WTC11 (cell line): Measurements from ENCODE around the gene C22orf23. TPM values are rescaled to one million over a fixed set of nuclear protein-coding genes. Genes with fewer than 3 reads are reported as not detected.

Experiments used
- ATAC-seq: fragments of 200-7000 bp; cut with Tn5 transposase; 2 replicates; pipeline ENCODE4 v1.10.0; 2021; ENCODE audit warnings: mild to moderate bottlenecking, moderate library complexity
- CTCF ChIA-PET: fragments of 300-600 bp; sonication (Branson Sonifier 250); formaldehyde crosslinking; loops from one replicate; lab custom pipeline; 2021; ENCODE audit warnings: antibody characterized with exemption; lab: Charles Lee
- POLR2A ChIA-PET: fragments of 350-600 bp; sonication (Branson Sonifier 250); formaldehyde crosslinking; loops from one replicate; lab custom pipeline; 2021; ENCODE audit warnings: antibody characterized with exemption; lab: Charles Lee
- DNase-seq: peaks from one replicate; pipeline ENCODE4 v3.0.0; 2021; ENCODE audit warnings: low spot score
- H3K27ac Mint-ChIP-seq: 2 replicates; pipeline ENCODE4 v1.8.0; 2021; ENCODE audit warnings: mixed read lengths
- H3K27me3 Mint-ChIP-seq: 2 replicates; pipeline ENCODE4 v1.8.0; 2021; ENCODE audit warnings: low read depth, mild to moderate bottlenecking, moderate library complexity, mixed read lengths
- H3K36me3 Mint-ChIP-seq: 2 replicates; pipeline ENCODE4 v1.8.0; 2021; ENCODE audit warnings: mixed read lengths
- H3K4me1 Mint-ChIP-seq: 2 replicates; pipeline ENCODE4 v1.8.0; 2022; ENCODE audit warnings: mixed read lengths
- H3K4me3 Mint-ChIP-seq: 2 replicates; pipeline ENCODE4 v1.8.0; 2021; ENCODE audit warnings: mild to moderate bottlenecking, moderate library complexity, mixed read lengths
- H3K9me3 Mint-ChIP-seq: 2 replicates; pipeline ENCODE4 v1.8.0; 2021; ENCODE audit warnings: mixed read lengths
- ATF1 ChIP-seq: sonication (generic); formaldehyde crosslinking; IDR thresholded peaks from 2 replicates; pipeline ENCODE4 v1.8.1; 2023; ENCODE audit warnings: mild to moderate bottlenecking, moderate library complexity, missing genetic modification reagents
- CREB1 ChIP-seq: sonication (generic); formaldehyde crosslinking; IDR thresholded peaks from 2 replicates; pipeline ENCODE4 v1.8.0; 2023; ENCODE audit warnings: mild to moderate bottlenecking, missing genetic modification reagents
- CREM ChIP-seq: sonication (generic); formaldehyde crosslinking; IDR thresholded peaks from 2 replicates; pipeline ENCODE4 v1.8.1; 2022; ENCODE audit warnings: mild to moderate bottlenecking, missing genetic modification reagents, moderate library complexity
- ELF4 ChIP-seq: sonication (generic); formaldehyde crosslinking; IDR thresholded peaks from 2 replicates; pipeline ENCODE4 v1.8.1; 2022; ENCODE audit warnings: low read depth, mild to moderate bottlenecking, moderate library complexity, missing genetic modification reagents
- ETV6 ChIP-seq: sonication (generic); formaldehyde crosslinking; IDR thresholded peaks from 2 replicates; pipeline ENCODE4 v1.8.1; 2022; ENCODE audit warnings: mild to moderate bottlenecking, missing genetic modification reagents
- FOXP1 ChIP-seq: sonication (generic); formaldehyde crosslinking; IDR thresholded peaks from 2 replicates; pipeline ENCODE4 v1.8.0; 2022; ENCODE audit warnings: missing genetic modification reagents, mild to moderate bottlenecking, moderate library complexity, borderline replicate concordance
- IRF2 ChIP-seq: sonication (generic); formaldehyde crosslinking; IDR thresholded peaks from 2 replicates; pipeline ENCODE4 v1.8.0; 2022; ENCODE audit warnings: low read depth, missing genetic modification reagents, borderline replicate concordance
- JAZF1 ChIP-seq: fragments of 250-450 bp; sonication (Bioruptor Pico); IDR thresholded peaks from 2 replicates; pipeline ENCODE4 v1.9.0; 2021; ENCODE audit warnings: moderate library complexity, mild to moderate bottlenecking, inconsistent platforms
- KAT7 ChIP-seq: sonication (generic); formaldehyde crosslinking; IDR thresholded peaks from 2 replicates; pipeline ENCODE4 v1.8.1; 2023; ENCODE audit warnings: missing genetic modification reagents, mild to moderate bottlenecking, borderline replicate concordance
- NFE2L1 ChIP-seq: sonication (generic); formaldehyde crosslinking; IDR thresholded peaks from 2 replicates; pipeline ENCODE4 v1.8.1; 2023; ENCODE audit warnings: missing genetic modification reagents
- NFYB ChIP-seq: sonication (generic); formaldehyde crosslinking; conservative IDR thresholded peaks from 2 replicates; pipeline ENCODE4 v1.8.0; 2022; ENCODE audit warnings: low read depth, missing genetic modification reagents
- NR2C2 ChIP-seq: sonication (generic); formaldehyde crosslinking; IDR thresholded peaks from 2 replicates; pipeline ENCODE4 v1.8.0; 2022; ENCODE audit warnings: mild to moderate bottlenecking, missing genetic modification reagents
- RELA ChIP-seq: sonication (generic); formaldehyde crosslinking; IDR thresholded peaks from 2 replicates; pipeline ENCODE4 v1.8.1; 2022; ENCODE audit warnings: missing genetic modification reagents, mild to moderate bottlenecking, borderline replicate concordance
- SMAD3 ChIP-seq: sonication (generic); formaldehyde crosslinking; IDR thresholded peaks from 2 replicates; pipeline ENCODE4 v1.8.0; 2022; ENCODE audit warnings: missing genetic modification reagents, mild to moderate bottlenecking, borderline replicate concordance
- SMAD4 ChIP-seq: sonication (generic); formaldehyde crosslinking; IDR thresholded peaks from 2 replicates; pipeline ENCODE4 v1.8.0; 2022; ENCODE audit warnings: mild to moderate bottlenecking, missing genetic modification reagents
- TCF7 ChIP-seq: sonication (generic); formaldehyde crosslinking; IDR thresholded peaks from 2 replicates; pipeline ENCODE4 v1.8.0; 2022; ENCODE audit warnings: mild to moderate bottlenecking, low read depth, missing genetic modification reagents, moderate library complexity
- TEAD1 ChIP-seq: sonication (generic); formaldehyde crosslinking; IDR thresholded peaks from 2 replicates; pipeline ENCODE4 v1.8.0; 2022; ENCODE audit warnings: mild to moderate bottlenecking, missing genetic modification reagents
- ZNF121 ChIP-seq: sonication (generic); formaldehyde crosslinking; IDR thresholded peaks from 2 replicates; pipeline ENCODE4 v1.8.0; 2023; ENCODE audit warnings: missing genetic modification reagents
- ZNF138 ChIP-seq: sonication (generic); formaldehyde crosslinking; conservative IDR thresholded peaks from 2 replicates; pipeline ENCODE4 v1.8.1; 2022; ENCODE audit warnings: mild to moderate bottlenecking, moderate library complexity, missing genetic modification reagents
- ZNF396 ChIP-seq: fragments of 250-450 bp; sonication (Bioruptor Pico); IDR thresholded peaks from 2 replicates; pipeline ENCODE4 v1.8.0; 2021; ENCODE audit warnings: mild to moderate bottlenecking, moderate library complexity, borderline replicate concordance
- ZNF423 ChIP-seq: fragments of 250-450 bp; sonication (Bioruptor Pico); IDR thresholded peaks from 2 replicates; pipeline ENCODE4 v2.1.2; 2022; ENCODE audit warnings: mild to moderate bottlenecking, moderate library complexity
- ZNF671 ChIP-seq: fragments of 250-450 bp; sonication (Bioruptor Pico); IDR thresholded peaks from 2 replicates; pipeline ENCODE4 v1.8.0; 2021; ENCODE audit warnings: mild to moderate bottlenecking
- total RNA-seq: library from RNA; stranded (reverse); gene quantifications from 3 replicates; pipeline ENCODE4 v1.2.3, GENCODE V29; 2021
- TF ChIP-seq, protein P1 (sequence below): sonication (generic); formaldehyde crosslinking; IDR thresholded peaks from 2 replicates; pipeline ENCODE4 v1.8.0; 2022; ENCODE audit warnings: missing genetic modification reagents
- TF ChIP-seq, protein P2 (sequence below): fragments of 250-450 bp; sonication (Bioruptor Pico); IDR thresholded peaks from 2 replicates; pipeline ENCODE4 v1.8.0; 2021; ENCODE audit warnings: mild to moderate bottlenecking
- TF ChIP-seq, protein P3 (sequence below): fragments of 250-450 bp; sonication (Bioruptor Pico); IDR thresholded peaks from 2 replicates; pipeline ENCODE4 v1.9.0; 2021; ENCODE audit warnings: moderate library complexity, mild to moderate bottlenecking, inconsistent platforms, borderline replicate concordance
- TF ChIP-seq, protein P4 (sequence below): sonication (generic); formaldehyde crosslinking; IDR thresholded peaks from 2 replicates; pipeline ENCODE4 v1.8.1; 2022; ENCODE audit warnings: mild to moderate bottlenecking, missing genetic modification reagents, moderate library complexity, borderline replicate concordance

C22orf23 gene
- total RNA-seq, 1 experiment from 2014 or later = 0.72 TPM

DNA sequence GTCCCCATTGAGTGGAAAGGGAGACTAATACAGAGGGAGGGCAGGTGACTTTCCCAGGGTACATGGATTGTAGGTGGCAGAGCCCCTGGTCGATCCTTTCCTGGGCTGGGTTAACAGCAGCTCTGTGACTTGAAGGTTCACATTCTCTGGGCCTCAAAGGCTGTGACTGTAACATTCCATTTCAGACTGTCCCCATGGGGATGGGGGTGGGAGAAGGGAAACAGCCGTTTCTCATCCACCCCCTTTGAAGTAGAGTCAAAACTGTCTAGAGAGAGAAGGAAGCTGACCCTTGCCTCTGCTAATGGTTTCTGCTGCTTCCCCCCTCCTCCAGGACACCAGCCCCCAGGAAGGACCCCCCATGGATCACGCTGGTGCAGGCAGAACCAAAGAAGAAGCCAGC, 28.1 kb downstream of the C22orf23 start (continued):
- TF ChIP-seq, protein P1, sequence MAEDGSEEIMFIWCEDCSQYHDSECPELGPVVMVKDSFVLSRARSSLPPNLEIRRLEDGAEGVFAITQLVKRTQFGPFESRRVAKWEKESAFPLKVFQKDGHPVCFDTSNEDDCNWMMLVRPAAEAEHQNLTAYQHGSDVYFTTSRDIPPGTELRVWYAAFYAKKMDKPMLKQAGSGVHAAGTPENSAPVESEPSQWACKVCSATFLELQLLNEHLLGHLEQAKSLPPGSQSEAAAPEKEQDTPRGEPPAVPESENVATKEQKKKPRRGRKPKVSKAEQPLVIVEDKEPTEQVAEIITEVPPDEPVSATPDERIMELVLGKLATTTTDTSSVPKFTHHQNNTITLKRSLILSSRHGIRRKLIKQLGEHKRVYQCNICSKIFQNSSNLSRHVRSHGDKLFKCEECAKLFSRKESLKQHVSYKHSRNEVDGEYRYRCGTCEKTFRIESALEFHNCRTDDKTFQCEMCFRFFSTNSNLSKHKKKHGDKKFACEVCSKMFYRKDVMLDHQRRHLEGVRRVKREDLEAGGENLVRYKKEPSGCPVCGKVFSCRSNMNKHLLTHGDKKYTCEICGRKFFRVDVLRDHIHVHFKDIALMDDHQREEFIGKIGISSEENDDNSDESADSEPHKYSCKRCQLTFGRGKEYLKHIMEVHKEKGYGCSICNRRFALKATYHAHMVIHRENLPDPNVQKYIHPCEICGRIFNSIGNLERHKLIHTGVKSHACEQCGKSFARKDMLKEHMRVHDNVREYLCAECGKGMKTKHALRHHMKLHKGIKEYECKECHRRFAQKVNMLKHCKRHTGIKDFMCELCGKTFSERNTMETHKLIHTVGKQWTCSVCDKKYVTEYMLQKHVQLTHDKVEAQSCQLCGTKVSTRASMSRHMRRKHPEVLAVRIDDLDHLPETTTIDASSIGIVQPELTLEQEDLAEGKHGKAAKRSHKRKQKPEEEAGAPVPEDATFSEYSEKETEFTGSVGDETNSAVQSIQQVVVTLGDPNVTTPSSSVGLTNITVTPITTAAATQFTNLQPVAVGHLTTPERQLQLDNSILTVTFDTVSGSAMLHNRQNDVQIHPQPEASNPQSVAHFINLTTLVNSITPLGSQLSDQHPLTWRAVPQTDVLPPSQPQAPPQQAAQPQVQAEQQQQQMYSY (CRISPR knock-in tag) = no peak
- TF ChIP-seq ATF1 (CRISPR knock-in tag) = no peak
- TF ChIP-seq ZNF671 = no peak
- no peak for TF ChIP-seq CREB1 (CRISPR knock-in tag)
- TF ChIP-seq ETV6 (CRISPR knock-in tag) = no peak

DNA sequence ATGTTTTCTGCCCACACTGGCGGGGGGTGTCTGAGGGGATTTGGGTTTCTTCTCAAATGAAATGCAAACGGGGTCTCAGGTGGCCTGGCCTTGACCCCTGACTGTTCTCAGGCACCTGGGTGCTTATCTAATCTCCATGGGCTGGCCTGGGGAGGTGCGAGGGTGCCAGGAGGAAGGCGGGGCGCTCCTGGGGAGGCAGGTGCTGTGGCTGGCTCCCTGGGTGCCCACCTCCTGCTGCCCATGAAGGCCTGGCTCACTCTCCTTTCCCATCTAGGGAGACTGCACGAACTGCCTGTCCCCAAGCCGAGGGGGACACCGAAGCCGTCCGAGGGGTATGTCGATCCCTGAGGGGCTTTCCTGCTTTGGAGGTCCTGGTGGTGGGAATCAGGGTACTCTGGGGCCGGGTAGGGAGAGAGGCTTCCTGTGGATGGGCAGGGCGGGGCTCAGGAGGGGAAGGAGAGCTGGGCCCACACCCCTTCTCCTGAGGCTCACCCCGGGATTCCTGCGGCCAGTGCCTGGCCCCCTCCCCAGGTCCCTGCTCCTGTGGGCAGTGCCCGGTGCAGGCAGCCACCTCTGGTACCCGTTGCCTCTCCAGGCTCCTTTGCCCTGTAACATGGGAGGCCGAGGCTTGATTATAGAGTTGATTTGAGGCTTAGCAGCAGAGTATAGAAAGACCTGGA, 28.9 kb downstream of the C22orf23 start:
- ATAC-seq = no peak
- CTCF ChIA-PET = interaction anchor here (1.4 to 2.4 kb wide), 2 partner anchors 10 to 107 kb away, joined by 4 to 9 read pairs; no protein-coding TSS in a partner anchor

DNA sequence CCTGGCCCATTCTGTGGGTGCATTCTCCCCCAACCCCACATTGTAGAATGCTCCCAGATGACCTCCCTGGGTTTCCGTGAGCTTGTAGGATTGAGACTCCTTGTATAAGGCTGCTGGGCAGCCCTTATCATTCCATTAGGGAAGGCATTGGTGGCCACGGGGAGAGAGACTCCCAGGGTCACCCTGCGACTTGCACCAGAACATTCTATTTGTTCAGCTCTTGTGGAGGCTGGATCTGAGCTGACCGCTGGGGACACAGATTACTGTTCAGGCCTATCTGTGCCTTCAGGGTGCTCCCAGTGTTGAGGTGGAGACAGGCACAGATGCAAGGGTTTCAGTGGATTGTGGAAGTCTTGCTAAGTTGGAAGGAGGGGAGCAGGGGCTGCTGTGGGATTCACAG, 29.5 kb downstream of the C22orf23 start:
- CTCF ChIA-PET = interaction anchor here (0.7 to 2.4 kb wide), 3 partner anchors 10 to 106 kb away, joined by 4 to 9 read pairs (median 4); partner anchors contain the start of gene MICALL1
- no peak for DNase-seq

More for the DNA sequence above, 28.9 kb downstream of the C22orf23 start:
- DNase-seq = no peak
- peaks cover 13% of the 10 kb centered on the region for H3K36me3 Mint-ChIP-seq
- no peaks in the 10 kb centered on the region; the same call in 1 of the 2 replicates for H3K27me3 Mint-ChIP-seq
- no peak overlapping the region for H3K27ac Mint-ChIP-seq
- POLR2A ChIA-PET = no interaction called here
- no peak overlapping the region for H3K4me3 Mint-ChIP-seq
- no peaks in the 10 kb centered on the region for H3K4me1 Mint-ChIP-seq
- no peak for TF ChIP-seq TEAD1 (CRISPR knock-in tag)
- TF ChIP-seq ZNF138 (CRISPR knock-in tag) = no peak
- TF ChIP-seq NFYB (CRISPR knock-in tag) = no peak
- TF ChIP-seq, protein P2, sequence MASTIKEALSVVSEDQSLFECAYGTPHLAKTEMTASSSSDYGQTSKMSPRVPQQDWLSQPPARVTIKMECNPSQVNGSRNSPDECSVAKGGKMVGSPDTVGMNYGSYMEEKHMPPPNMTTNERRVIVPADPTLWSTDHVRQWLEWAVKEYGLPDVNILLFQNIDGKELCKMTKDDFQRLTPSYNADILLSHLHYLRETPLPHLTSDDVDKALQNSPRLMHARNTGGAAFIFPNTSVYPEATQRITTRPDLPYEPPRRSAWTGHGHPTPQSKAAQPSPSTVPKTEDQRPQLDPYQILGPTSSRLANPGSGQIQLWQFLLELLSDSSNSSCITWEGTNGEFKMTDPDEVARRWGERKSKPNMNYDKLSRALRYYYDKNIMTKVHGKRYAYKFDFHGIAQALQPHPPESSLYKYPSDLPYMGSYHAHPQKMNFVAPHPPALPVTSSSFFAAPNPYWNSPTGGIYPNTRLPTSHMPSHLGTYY = no peak
- TF ChIP-seq, protein P3, sequence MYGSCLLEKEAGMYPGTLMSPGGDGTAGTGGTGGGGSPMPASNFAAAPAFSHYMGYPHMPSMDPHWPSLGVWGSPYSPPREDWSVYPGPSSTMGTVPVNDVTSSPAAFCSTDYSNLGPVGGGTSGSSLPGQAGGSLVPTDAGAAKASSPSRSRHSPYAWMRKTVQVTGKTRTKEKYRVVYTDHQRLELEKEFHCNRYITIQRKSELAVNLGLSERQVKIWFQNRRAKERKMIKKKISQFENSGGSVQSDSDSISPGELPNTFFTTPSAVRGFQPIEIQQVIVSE (CRISPR knock-in tag) = no peak
- no peak for TF ChIP-seq KAT7 (CRISPR knock-in tag)
- TF ChIP-seq CREM (CRISPR knock-in tag) = no peak
- TF ChIP-seq SMAD4 (CRISPR knock-in tag) = no peak
- TF ChIP-seq NR2C2 (CRISPR knock-in tag) = no peak
- no peaks in the 10 kb centered on the region for H3K9me3 Mint-ChIP-seq

More for the DNA sequence above, 29.5 kb downstream of the C22orf23 start:
- H3K27ac Mint-ChIP-seq = peak overlapping the region; percentile 65; the same call in 1 of the 2 replicates
- H3K4me1 Mint-ChIP-seq = no peaks in the 10 kb centered on the region
- H3K36me3 Mint-ChIP-seq = peaks cover 11% of the 10 kb centered on the region
- no peaks in the 10 kb centered on the region for H3K9me3 Mint-ChIP-seq
- no peak for ATAC-seq
- POLR2A ChIA-PET = no interaction called here
- H3K27me3 Mint-ChIP-seq = no peaks in the 10 kb centered on the region; the same call in 1 of the 2 replicates
- no peak overlapping the region for H3K4me3 Mint-ChIP-seq
- TF ChIP-seq ZNF121 (CRISPR knock-in tag) = no peak
- no peak for TF ChIP-seq RELA (CRISPR knock-in tag)
- TF ChIP-seq, protein P1 (CRISPR knock-in tag) = no peak
- TF ChIP-seq SMAD3 (CRISPR knock-in tag) = no peak
- no peak for TF ChIP-seq ZNF671
- no peak for TF ChIP-seq NR2C2 (CRISPR knock-in tag)
- TF ChIP-seq JAZF1 (CRISPR knock-in tag) = no peak
- no peak for TF ChIP-seq ELF4 (CRISPR knock-in tag)
- no peak for TF ChIP-seq FOXP1 (CRISPR knock-in tag)
- TF ChIP-seq NFE2L1 (CRISPR knock-in tag) = no peak
- no peak for TF ChIP-seq ZNF396
- TF ChIP-seq TCF7 (CRISPR knock-in tag) = no peak
- TF ChIP-seq, protein P4, sequence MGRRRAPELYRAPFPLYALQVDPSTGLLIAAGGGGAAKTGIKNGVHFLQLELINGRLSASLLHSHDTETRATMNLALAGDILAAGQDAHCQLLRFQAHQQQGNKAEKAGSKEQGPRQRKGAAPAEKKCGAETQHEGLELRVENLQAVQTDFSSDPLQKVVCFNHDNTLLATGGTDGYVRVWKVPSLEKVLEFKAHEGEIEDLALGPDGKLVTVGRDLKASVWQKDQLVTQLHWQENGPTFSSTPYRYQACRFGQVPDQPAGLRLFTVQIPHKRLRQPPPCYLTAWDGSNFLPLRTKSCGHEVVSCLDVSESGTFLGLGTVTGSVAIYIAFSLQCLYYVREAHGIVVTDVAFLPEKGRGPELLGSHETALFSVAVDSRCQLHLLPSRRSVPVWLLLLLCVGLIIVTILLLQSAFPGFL = no peak
- TF ChIP-seq TEAD1 (CRISPR knock-in tag) = no peak
- no peak for TF ChIP-seq IRF2 (CRISPR knock-in tag)
- no peak for TF ChIP-seq ZNF423 (CRISPR knock-in tag)
- TF ChIP-seq, all 79 proteins: peak for 0
